HG03342 (cell line): Measurements from ENCODE around the gene NPAS3.

Experiments used
- ATAC-seq: cut with Tn5 transposase; IDR thresholded peaks from one replicate; pipeline ENCODE4 v1.9.1; 2021; ENCODE audit warnings: mild to moderate bottlenecking, moderate library complexity; ENCODE audit not compliant: unreplicated experiment

Gene NPAS3

GRCh38 chr14:33414041-33414440 lies 475.4 kb downstream of the NPAS3 start:
- no peak for ATAC-seq

- ATAC-seq = no peak
Observed at GRCh38 chr14:33420051-33420627, 481.5 kb downstream of the NPAS3 start.

GRCh38 chr14:33430414-33431035 lies 491.8 kb downstream of the NPAS3 start:
- no peak for ATAC-seq

GRCh38 chr14:33432407-33433023 lies 493.8 kb downstream of the NPAS3 start:
- ATAC-seq = no peak

- no peak for ATAC-seq
Observed at GRCh38 chr14:33433396-33433795, 494.7 kb downstream of the NPAS3 start.

GRCh38 chr14:33435911-33436689 lies 497.4 kb downstream of the NPAS3 start:
- no peak for ATAC-seq

- no peak for ATAC-seq
Observed at GRCh38 chr14:33441633-33442032, 503.0 kb downstream of the NPAS3 start.

GRCh38 chr14:33444136-33444535 lies 505.5 kb downstream of the NPAS3 start:
- no peak for ATAC-seq

- no peak for ATAC-seq
Observed at GRCh38 chr14:33449268-33449667, 510.6 kb downstream of the NPAS3 start.

- ATAC-seq = no peak
Observed at GRCh38 chr14:33449703-33450395, 511.2 kb downstream of the NPAS3 start.

- no peak for ATAC-seq
Observed at GRCh38 chr14:33450416-33450815, 511.7 kb downstream of the NPAS3 start.

- no peak for ATAC-seq
Observed at GRCh38 chr14:33451211-33451610, 512.5 kb downstream of the NPAS3 start.

GRCh38 chr14:33452995-33453394 lies 514.3 kb downstream of the NPAS3 start:
- ATAC-seq = no peak

GRCh38 chr14:33454022-33454595 lies 515.4 kb downstream of the NPAS3 start:
- ATAC-seq = no peak

GRCh38 chr14:33454707-33455106 lies 516.0 kb downstream of the NPAS3 start:
- ATAC-seq = no peak

GRCh38 chr14:33455654-33456345 lies 517.1 kb downstream of the NPAS3 start:
- no peak for ATAC-seq

GRCh38 chr14:33457021-33457420 lies 518.3 kb downstream of the NPAS3 start:
- ATAC-seq = no peak

GRCh38 chr14:33457617-33458016 lies 518.9 kb downstream of the NPAS3 start:
- ATAC-seq = no peak

GRCh38 chr14:33460164-33460563 lies 521.5 kb downstream of the NPAS3 start:
- no peak for ATAC-seq

- no peak for ATAC-seq
Observed at GRCh38 chr14:33461036-33461435, 522.4 kb downstream of the NPAS3 start.
